Adrenal gland (tissue), 12 donors: ENCODE measurements around the gene VWA3A. TPM values are rescaled to one million over a fixed set of nuclear protein-coding genes. Genes with fewer than 3 reads are reported as not detected.
"Not testable (repeated sequence)": the region's sequence is repeated elsewhere in the genome, so short reads cannot be mapped to it uniquely, and the experiment has no call there.

Experiments used
- DNase-seq, 7 donors: peaks; one replicate each; pipeline ENCODE4 v3.0.0-alpha.2; 2019 to 2020
- H3K27ac ChIP-seq, 5 donors: fragments of 200-600 bp; sonication (generic) in 4 of 5; 1 replicate in 3 of 5; 2 replicates in 2 of 5; pipeline versions ENCODE4 v1.5.1 to v1.8.0; 2016 to 2020; ENCODE audit warnings: mild to moderate bottlenecking in 1 of 5
- H3K27me3 ChIP-seq: fragments of 200-600 bp; 2 replicates; pipeline ENCODE4 v1.8.0; 2021
- H3K36me3 ChIP-seq, 2 donors: fragments of 200-600 bp; replicated peaks in 1 of 2; 1 replicate in 1 of 2; 2 replicates in 1 of 2; pipeline versions ENCODE4 v1.5.1 to v1.8.0; 2018 to 2022
- H3K4me1 ChIP-seq, 2 donors: fragments of 200-600 bp; replicated peaks in 1 of 2; 1 replicate in 1 of 2; 2 replicates in 1 of 2; pipeline versions ENCODE4 v1.5.1 to v1.8.0; 2018 to 2021
- H3K4me3 ChIP-seq, 4 donors: fragments of 200-600 bp; sonication (generic) in 3 of 4; one replicate each; pipeline ENCODE4 v1.5.1; 2016 to 2018
- H3K9me3 ChIP-seq, 3 donors: fragments of 200-600 bp; sonication (generic) in 1 of 3; replicated peaks in 1 of 3; 1 replicate in 2 of 3; 2 replicates in 1 of 3; pipeline versions ENCODE4 v1.5.1 to v1.8.0; 2016 to 2021
- POLR2A ChIP-seq, 2 donors: fragments of 450-650 bp; IDR thresholded peaks; one replicate each; pipeline ENCODE4 v1.6.1; 2017; ENCODE audit warnings: antibody characterized with exemption in 2 of 2, mild to moderate bottlenecking in 2 of 2, moderate library complexity in 1 of 2
- WGBS, 4 donors: extraction: QIAGEN DNeasy Blood & Tissue Kit in 2 of 4; methylation state at CpG; one replicate each; pipeline versions ENCODE4 v1.1.5 to v1.1.7; 2013 to 2017; 5-methylcytosine and 5-hydroxymethylcytosine counted together
- intact Hi-C, 2 donors: fragments of 100-400 bp; cut with DNase I; formaldehyde crosslinking; loops; one replicate each; pipeline versions ENCODE4 v1.14.1 to v1.15.0; 2022 to 2023
- polyA plus RNA-seq, 3 donors: library from polyadenylated mRNA; stranded (reverse); fragments of 200-250 nt in 2 of 3; fragments of 350-450 nt in 1 of 3; fragmentation: Illumina TruSeq in 1 of 3; extraction: RNeasy Lipid Tissue Mini Kit (QIAGEN cat#74804) in 1 of 3; gene quantifications; one replicate each; pipeline ENCODE4 v1.2.3, GENCODE V29; 2013 to 2014
- total RNA-seq, 9 donors: library from RNA; depleted of rRNA in 4 of 9; stranded (reverse); fragments of >200 nt in 4 of 9; fragments of 120-200 nt in 1 of 9; fragmentation: NEBNext Ultra II Directional in 1 of 9; extraction: Animal tissue kit (Norgen Biotek cat#: 25700) in 1 of 9; gene quantifications; one replicate each; pipeline versions ENCODE4 v1.1.0 to v1.2.4, GENCODE V29; 2013 to 2023
- TF ChIP-seq, protein P1 (sequence below), 6 experiments: fragments of 450-650 bp in 4 of 6; fragments of 200-600 bp in 2 of 6; sonication (generic) in 1 of 6; IDR thresholded peaks; 1 replicate in 5 of 6; 2 replicates in 1 of 6; pipeline versions ENCODE4 v1.5.1 to v1.8.0; 2016 to 2021; ENCODE audit warnings: antibody characterized with exemption in 6 of 6, mild to moderate bottlenecking in 2 of 6, moderate library complexity in 1 of 6
- donor health status: healthy with polysubstance abuse.
- donor health status: Bipolar disorder and iron deficiency.
- donor health status: DM: yes; HTN: yes; CAD: no.
- donor health status: DM: no; HTN: no; CAD: no.
- donor health status: DM: no; HTN: no; CAD: no.
- donor health status: DM: yes; HTN: yes; CAD: no.

VWA3A gene
- total and polyA plus RNA-seq, 12 donors = 0.17 to 0.72 (median 0.29) TPM; not detected in 6

DNA sequence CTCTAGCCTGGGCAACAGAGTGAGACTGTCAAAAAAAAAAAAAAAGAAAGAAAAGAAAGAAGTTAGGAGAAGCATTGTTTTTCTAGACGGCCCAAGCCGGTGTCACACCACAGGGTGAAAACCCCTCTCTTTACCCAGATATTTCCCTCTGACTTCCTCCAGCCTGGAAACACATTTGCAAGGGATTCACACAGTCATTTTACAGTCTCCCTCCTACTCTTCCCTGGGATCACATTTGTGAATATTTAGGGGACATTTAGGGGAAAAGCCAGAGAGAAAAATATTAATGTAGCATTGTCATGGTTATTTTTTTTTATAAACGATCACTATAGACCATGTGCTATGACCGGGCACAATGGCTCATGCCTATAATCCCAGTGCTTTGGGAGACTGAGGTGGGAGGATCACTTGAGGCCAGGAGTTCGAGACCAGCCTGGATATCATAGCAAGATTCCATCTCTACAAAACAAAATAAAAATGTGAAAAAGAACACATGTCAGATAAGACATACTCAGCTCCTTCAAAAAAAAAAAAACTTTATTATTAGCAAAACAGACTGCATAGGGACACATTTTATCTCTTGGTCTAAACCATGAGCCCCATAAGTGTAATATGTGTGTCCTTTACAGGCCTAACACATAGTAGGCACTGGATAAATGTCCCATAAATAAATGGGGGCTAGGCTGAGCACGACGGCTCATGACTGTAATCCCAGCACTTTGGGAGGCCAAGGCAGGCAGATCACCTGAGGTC is 59.1 kb downstream of the VWA3A start:
- no peak for TF ChIP-seq POLR2A (IDR thresholded peaks at IDR 0.05)
- TF ChIP-seq, protein P1, sequence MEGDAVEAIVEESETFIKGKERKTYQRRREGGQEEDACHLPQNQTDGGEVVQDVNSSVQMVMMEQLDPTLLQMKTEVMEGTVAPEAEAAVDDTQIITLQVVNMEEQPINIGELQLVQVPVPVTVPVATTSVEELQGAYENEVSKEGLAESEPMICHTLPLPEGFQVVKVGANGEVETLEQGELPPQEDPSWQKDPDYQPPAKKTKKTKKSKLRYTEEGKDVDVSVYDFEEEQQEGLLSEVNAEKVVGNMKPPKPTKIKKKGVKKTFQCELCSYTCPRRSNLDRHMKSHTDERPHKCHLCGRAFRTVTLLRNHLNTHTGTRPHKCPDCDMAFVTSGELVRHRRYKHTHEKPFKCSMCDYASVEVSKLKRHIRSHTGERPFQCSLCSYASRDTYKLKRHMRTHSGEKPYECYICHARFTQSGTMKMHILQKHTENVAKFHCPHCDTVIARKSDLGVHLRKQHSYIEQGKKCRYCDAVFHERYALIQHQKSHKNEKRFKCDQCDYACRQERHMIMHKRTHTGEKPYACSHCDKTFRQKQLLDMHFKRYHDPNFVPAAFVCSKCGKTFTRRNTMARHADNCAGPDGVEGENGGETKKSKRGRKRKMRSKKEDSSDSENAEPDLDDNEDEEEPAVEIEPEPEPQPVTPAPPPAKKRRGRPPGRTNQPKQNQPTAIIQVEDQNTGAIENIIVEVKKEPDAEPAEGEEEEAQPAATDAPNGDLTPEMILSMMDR (IDR thresholded peaks at IDR 0.05) = no peak
- no peaks in the 10 kb centered on the region for H3K4me1 ChIP-seq
- intact Hi-C loops = no loop called here
- no peaks in the 10 kb centered on the region for H3K36me3 ChIP-seq
- WGBS, 4 donors = 72 to 77% (median 74%) methylated on average over 7 of the region's 7 CpGs
- H3K9me3 ChIP-seq = no peaks in the 10 kb centered on the region
- DNase-seq = no peak
- no peak overlapping the region for H3K4me3 ChIP-seq
- no peaks in the 10 kb centered on the region for H3K27me3 ChIP-seq
- H3K27ac ChIP-seq = no peak overlapping the region

DNA sequence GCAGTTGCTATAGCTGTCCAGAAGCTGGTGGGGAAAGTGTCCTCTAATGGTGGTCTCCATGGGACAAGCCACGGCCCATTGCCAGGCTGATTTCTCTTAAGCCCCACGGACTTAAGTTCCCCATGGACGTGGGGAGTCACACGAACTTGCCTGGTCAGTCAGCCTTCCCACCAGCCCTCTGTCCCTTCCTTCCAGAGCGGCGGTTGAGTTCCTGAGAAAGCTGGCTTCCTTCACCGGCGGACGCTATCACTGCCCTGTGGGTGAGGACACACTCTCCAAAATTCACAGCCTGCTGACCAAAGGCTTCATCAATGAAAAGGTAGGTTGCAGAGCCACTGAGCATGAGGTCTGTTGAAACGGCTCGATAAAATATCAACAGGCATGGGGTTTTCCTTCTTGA is 60.0 kb downstream of the VWA3A start:
- no peaks in the 10 kb centered on the region for H3K9me3 ChIP-seq
- TF ChIP-seq, protein P1 (IDR thresholded peaks at IDR 0.05) = no peak
- TF ChIP-seq POLR2A (IDR thresholded peaks at IDR 0.05) = no peak
- no peak overlapping the region for H3K27ac ChIP-seq
- no peaks in the 10 kb centered on the region for H3K27me3 ChIP-seq
- intact Hi-C loops = no loop called here
- no peaks in the 10 kb centered on the region for H3K36me3 ChIP-seq
- H3K4me1 ChIP-seq = no peaks in the 10 kb centered on the region
- DNase-seq = no peak
- 52 to 83% (median 80%) methylated on average over 6 to 11 of the region's 11 CpGs for WGBS, 4 donors
- H3K4me3 ChIP-seq = no peak overlapping the region

DNA sequence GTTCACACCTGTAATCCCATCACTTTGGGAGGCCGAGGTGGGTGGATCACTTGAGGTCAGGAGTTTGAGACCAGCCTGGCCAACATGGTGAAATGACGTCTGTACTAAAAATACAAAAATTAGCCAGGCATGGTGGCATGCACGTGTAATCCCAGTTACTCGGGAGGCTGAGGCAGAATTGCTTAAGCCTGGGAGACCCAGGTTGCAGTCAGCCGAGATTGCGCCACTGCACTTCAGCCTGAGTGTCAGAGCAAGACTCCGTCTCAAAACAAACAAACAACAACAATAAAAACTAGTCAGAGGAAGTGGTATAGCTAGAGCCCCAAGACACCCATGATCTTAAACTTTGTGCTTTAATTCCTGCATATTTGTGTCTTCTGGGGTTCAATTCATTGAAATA is 60.7 kb downstream of the VWA3A start:
- H3K27ac ChIP-seq, H3K4me1 ChIP-seq, intact Hi-C loops, H3K27me3 ChIP-seq, H3K36me3 ChIP-seq, DNase-seq, H3K9me3 ChIP-seq, H3K4me3 ChIP-seq: not testable (repeated sequence)
- WGBS, 4 donors = 74 to 77% (median 75%) methylated on average over 7 of the region's 7 CpGs

DNA sequence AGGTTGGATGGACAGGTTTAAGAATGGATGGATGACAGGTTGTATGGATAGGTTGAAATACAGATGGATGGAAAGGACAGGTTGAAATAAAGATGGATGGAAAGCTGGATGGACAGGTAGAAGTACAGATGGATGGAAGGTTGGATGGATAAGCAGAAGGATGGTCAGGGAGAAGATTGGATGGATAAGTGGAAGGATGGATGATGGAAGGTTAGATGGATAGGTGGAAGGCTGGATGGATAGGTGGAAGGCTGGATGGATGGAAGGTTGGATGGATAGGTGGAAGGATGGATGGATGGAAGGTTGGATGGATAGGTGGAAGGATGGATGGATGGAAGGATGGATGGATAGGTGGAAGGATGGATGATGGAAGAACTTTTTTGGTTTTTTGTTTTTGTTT is 69.1 kb downstream of the VWA3A start:
- peaks cover 16% of the 10 kb centered on the region for H3K27me3 ChIP-seq
- H3K27ac ChIP-seq = no peak overlapping the region
- no peaks in the 10 kb centered on the region for H3K36me3 ChIP-seq
- H3K9me3 ChIP-seq = no peaks in the 10 kb centered on the region
- intact Hi-C loops = no loop called here
- no peak overlapping the region for H3K4me3 ChIP-seq
- TF ChIP-seq, protein P1 (IDR thresholded peaks at IDR 0.05) = no peak
- TF ChIP-seq POLR2A (IDR thresholded peaks at IDR 0.05) = no peak
- DNase-seq = no peak
- no peaks in the 10 kb centered on the region for H3K4me1 ChIP-seq
